GM12891 (cell line): ENCODE results near the gene NADK.

Experiments used
- POLR2A ChIP-seq: IDR thresholded peaks from 2 replicates; pipeline ENCODE4 v1.6.1; 2011; ENCODE audit warnings: low read depth, low read length, control low read depth
- TAF1 ChIP-seq: IDR thresholded peaks from 2 replicates; pipeline ENCODE4 v1.6.1; 2011; ENCODE audit warnings: low read depth, low read length, control low read depth

DNA sequence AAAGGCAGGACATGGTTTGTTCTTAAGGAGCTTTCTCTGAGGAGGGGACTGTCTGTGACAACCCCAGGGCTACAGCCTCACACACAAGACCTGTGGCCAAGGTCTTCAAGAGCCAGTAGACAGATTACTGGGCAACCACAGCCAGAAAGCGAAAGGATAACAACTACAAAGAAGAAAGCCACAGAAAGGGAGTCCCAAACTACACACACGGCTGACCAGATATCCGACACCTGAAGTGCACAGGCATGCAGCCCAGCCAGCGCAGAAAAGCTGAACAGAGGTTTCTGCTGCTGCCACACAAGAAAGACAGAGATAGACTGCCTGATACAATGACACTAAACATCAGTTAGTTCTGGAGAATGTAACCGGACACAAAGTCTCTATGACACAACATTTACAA, 21.4 kb upstream of the NADK start:
- TF ChIP-seq POLR2A (no peak), TAF1 (no peak)
